Activated CD8-positive, alpha-beta T cell treated with anti-CD3 and anti-CD28 coated beads, Interleukin-2, amount 10 ng/mL, durations not matched to agents 7 days and 5 days (primary cell): Measurements from ENCODE around the gene MAGEB3. TPM values are rescaled to one million over a fixed set of nuclear protein-coding genes. Genes with fewer than 3 reads are reported as not detected.

Source experiments
- ATAC-seq: fragments of 150-1000 bp; cut with Tn5 transposase; one replicate; pipeline ENCODE4 v1.10.0; 2021; ENCODE audit warnings: moderate library complexity
- CTCF ChIA-PET: fragments of 350-600 bp; sonication (Branson Sonifier 250); formaldehyde crosslinking; loops from one replicate; lab custom pipeline; 2021; ENCODE audit warnings: antibody characterized with exemption; lab: Charles Lee
- POLR2A ChIA-PET: fragments of 350-600 bp; sonication (Branson Sonifier 250); formaldehyde crosslinking; loops from one replicate; lab custom pipeline; 2021; ENCODE audit warnings: antibody characterized with exemption; lab: Charles Lee
- DNase-seq: peaks from one replicate; pipeline ENCODE4 v3.0.0-alpha.2; 2020
- H3K27ac Mint-ChIP-seq: one replicate; pipeline ENCODE4 v1.8.0; 2021; ENCODE audit warnings: mild to moderate bottlenecking, mixed read lengths
- H3K27me3 Mint-ChIP-seq: one replicate; pipeline ENCODE4 v1.8.0; 2021; ENCODE audit warnings: low read depth, mixed read lengths
- H3K36me3 Mint-ChIP-seq: one replicate; pipeline ENCODE4 v1.8.0; 2021; ENCODE audit warnings: low read depth, mixed read lengths
- H3K4me1 Mint-ChIP-seq: one replicate; pipeline ENCODE4 v1.8.0; 2021; ENCODE audit warnings: low read depth, mixed read lengths
- H3K4me3 Mint-ChIP-seq: one replicate; pipeline ENCODE4 v1.8.0; 2021; ENCODE audit warnings: mild to moderate bottlenecking, mixed read lengths
- H3K9me3 Mint-ChIP-seq: one replicate; pipeline ENCODE4 v1.8.0; 2022; ENCODE audit warnings: mixed read lengths; ENCODE audit not compliant: insufficient read depth
- total RNA-seq, 2 experiments: library from RNA; stranded (reverse); gene quantifications; one replicate each; pipeline ENCODE4 v1.2.3, GENCODE V29; 2021

Gene MAGEB3
- total RNA-seq, 2 experiments from 2014 or later, result not detected

- DNase-seq (no peak), ATAC-seq (no peak)
- H3K27me3 Mint-ChIP-seq, result no peaks in the 10 kb centered on the region
- H3K27ac Mint-ChIP-seq, result no peak within 1 kb of the TSS
- H3K9me3 Mint-ChIP-seq, result no peaks in the 10 kb centered on the region
- CTCF ChIA-PET, result no interaction called here
- no peak within 1 kb of the TSS for H3K4me3 Mint-ChIP-seq
- no peaks in the 10 kb centered on the region for H3K4me1 Mint-ChIP-seq
- POLR2A ChIA-PET, result no interaction called here
- H3K36me3 Mint-ChIP-seq, result no peaks in the 10 kb centered on the region
Measured at GRCh38 chrX:30241724-30242415, 11.4 kb downstream of the MAGEB3 start, which contains the start of gene MAGEB4. MAGEB4 (plus strand) TSS chrX:30242000; CDS start chrX:30242136, 136 bp downstream.

- CTCF ChIA-PET, result no interaction called here
- H3K27me3 Mint-ChIP-seq, result no peaks in the 10 kb centered on the region
- no peaks in the 10 kb centered on the region for H3K9me3 Mint-ChIP-seq
- no peak within 1 kb of the TSS for H3K4me3 Mint-ChIP-seq
- ATAC-seq, result no peak
- POLR2A ChIA-PET, result no interaction called here
- H3K4me1 Mint-ChIP-seq, result no peaks in the 10 kb centered on the region
- no peaks in the 10 kb centered on the region for H3K36me3 Mint-ChIP-seq
- no peak within 1 kb of the TSS for H3K27ac Mint-ChIP-seq
- no peak for DNase-seq
Measured at GRCh38 chrX:30246769-30247489, 16.5 kb downstream of the MAGEB3 start, which contains the start of gene MAGEB1. MAGEB1 (plus strand) TSS chrX:30247146; CDS start chrX:30250494, 3,348 bp downstream.

DNA sequence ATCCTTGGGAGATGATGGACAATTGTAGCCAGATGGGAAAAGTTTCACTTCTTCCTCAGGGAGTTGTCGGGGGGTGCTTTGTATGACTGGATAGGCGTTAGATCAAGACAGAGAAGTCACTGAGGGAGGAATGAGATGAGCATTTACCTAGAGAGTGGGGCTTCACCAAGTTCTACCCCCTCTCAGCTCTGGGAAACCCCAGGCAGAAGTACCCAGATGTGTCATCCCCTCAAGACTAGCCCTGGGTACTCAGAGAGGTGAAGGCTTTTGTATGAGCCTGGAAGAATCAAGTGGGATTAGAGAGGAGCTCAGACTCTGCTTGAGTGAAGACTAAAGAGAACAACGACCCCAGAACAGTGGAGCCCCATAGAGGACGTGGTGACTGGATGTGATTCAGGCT lies 18.4 kb downstream of the MAGEB3 start:
- DNase-seq (no peak), ATAC-seq (no peak)
- no peaks in the 10 kb centered on the region for H3K4me1 Mint-ChIP-seq
- POLR2A ChIA-PET, result no interaction called here
- no peak overlapping the region for H3K4me3 Mint-ChIP-seq
- no peaks in the 10 kb centered on the region for H3K9me3 Mint-ChIP-seq
- no peaks in the 10 kb centered on the region for H3K27me3 Mint-ChIP-seq
- no peak overlapping the region for H3K27ac Mint-ChIP-seq
- CTCF ChIA-PET, result no interaction called here
- H3K36me3 Mint-ChIP-seq, result no peaks in the 10 kb centered on the region

DNA sequence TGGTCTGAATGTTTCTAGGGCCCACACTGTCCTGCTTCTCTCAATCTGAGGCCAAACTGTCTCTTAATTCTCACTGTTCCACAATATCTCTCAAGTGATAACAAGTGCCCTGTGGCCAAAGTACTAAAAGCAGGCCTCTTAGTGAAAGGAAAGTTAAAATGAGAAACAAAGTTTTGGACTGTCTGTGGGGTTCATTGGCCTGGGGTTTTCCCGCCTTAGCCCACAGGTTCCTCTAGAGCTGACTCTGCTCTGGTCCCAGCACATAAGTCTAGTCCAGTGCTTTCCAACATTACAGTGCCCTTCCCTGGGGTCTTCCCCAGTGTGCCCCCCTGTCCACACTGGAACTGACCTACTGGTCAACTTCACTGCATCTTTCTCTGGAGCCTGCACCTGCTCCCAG lies 22.8 kb downstream of the MAGEB3 start:
- no peak overlapping the region for H3K4me3 Mint-ChIP-seq
- H3K36me3 Mint-ChIP-seq, result no peaks in the 10 kb centered on the region
- ChIA-PET POLR2A (no interaction called here), CTCF (no interaction called here)
- no peaks in the 10 kb centered on the region for H3K27me3 Mint-ChIP-seq
- no peaks in the 10 kb centered on the region for H3K4me1 Mint-ChIP-seq
- no peaks in the 10 kb centered on the region for H3K9me3 Mint-ChIP-seq
- DNase-seq (no peak), ATAC-seq (no peak)
- H3K27ac Mint-ChIP-seq, result no peak overlapping the region

DNA sequence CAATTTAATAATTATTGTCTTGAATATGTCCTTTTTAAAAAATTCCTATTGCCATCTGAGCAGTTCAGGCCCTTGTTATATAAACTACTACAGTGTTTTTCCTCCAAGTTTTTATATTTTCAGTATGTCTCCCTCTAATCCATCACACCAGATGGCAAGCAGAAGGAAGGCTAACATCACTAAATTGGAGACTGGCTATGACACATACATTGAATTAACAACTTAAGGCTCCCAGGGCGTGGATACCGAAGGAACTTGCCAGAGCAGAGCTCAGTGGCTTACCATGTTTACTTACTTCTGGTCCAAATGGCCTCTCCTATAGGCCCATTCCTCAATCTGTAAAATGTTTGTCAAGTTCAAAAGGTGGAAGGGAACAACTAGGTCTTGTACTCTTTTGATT lies 29.5 kb downstream of the MAGEB3 start:
- H3K4me3 Mint-ChIP-seq, result no peak overlapping the region
- ATAC-seq (no peak), DNase-seq (no peak)
- no peaks in the 10 kb centered on the region for H3K9me3 Mint-ChIP-seq
- ChIA-PET POLR2A (no interaction called here), CTCF (no interaction called here)
- H3K27ac Mint-ChIP-seq, result no peak overlapping the region
- H3K4me1 Mint-ChIP-seq, result no peaks in the 10 kb centered on the region
- no peaks in the 10 kb centered on the region for H3K36me3 Mint-ChIP-seq
- no peaks in the 10 kb centered on the region for H3K27me3 Mint-ChIP-seq

GRCh38 chrX:30261012-30261411 lies 30.6 kb downstream of the MAGEB3 start:
- Mint-ChIP-seq H3K27me3 (no peaks in the 10 kb centered on the region), H3K36me3 (no peaks in the 10 kb centered on the region), H3K4me1 (no peaks in the 10 kb centered on the region), H3K27ac (no peak overlapping the region), H3K9me3 (no peaks in the 10 kb centered on the region), H3K4me3 (no peak overlapping the region)
- DNase-seq, result no peak
- CTCF ChIA-PET, result no interaction called here
- POLR2A ChIA-PET, result no interaction called here
- ATAC-seq, result no peak

GRCh38 chrX:30262763-30263162 lies 32.3 kb downstream of the MAGEB3 start:
- Mint-ChIP-seq H3K9me3 (no peaks in the 10 kb centered on the region), H3K36me3 (no peaks in the 10 kb centered on the region), H3K27ac (no peak overlapping the region), H3K27me3 (no peaks in the 10 kb centered on the region), H3K4me3 (no peak overlapping the region), H3K4me1 (no peaks in the 10 kb centered on the region)
- ATAC-seq, result no peak
- DNase-seq, result no peak
- POLR2A ChIA-PET, result no interaction called here
- CTCF ChIA-PET, result no interaction called here

DNA sequence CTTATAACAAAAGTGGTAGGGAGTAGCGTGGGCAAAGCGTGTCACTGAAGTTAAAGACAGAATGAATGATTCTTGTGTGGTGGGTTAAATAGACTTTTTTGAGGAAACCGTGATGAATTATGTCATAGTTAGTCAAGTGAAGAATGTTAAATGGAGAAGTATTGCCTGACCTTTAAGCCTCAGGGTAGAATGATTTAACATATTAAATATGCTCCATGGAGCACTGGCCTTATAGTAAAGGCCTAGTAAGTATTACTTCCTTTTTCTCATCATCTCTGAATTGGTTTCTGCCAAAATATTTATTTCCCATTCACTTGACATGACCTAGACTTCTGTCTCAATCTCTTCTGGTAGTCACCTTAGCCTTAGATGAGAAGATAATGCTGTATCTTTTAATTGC lies 40.2 kb downstream of the MAGEB3 start:
- Mint-ChIP-seq H3K27me3 (no peaks in the 10 kb centered on the region), H3K36me3 (no peaks in the 10 kb centered on the region), H3K27ac (no peak overlapping the region), H3K9me3 (no peaks in the 10 kb centered on the region), H3K4me3 (no peak overlapping the region), H3K4me1 (no peaks in the 10 kb centered on the region)
- POLR2A ChIA-PET, result no interaction called here
- no peak for ATAC-seq
- CTCF ChIA-PET, result no interaction called here
- no peak for DNase-seq

DNA sequence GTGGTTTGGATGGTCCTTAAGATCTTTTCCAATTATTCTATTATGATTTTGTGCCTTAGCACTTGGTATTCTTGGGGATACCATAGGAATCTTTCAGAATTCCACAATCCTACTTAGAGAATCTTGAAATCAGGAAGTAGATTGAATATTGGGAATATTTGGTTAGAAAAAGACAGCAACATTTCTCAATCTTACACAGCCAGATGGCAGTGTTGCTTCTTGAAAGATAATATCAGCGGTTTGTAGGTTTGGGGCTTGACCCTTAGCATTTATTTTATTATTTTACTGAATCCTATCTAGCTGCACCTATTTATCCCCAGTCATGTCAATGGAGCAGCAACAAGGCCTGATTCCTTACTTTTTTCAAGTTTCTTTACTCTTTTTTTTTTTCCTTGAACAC lies 45.0 kb downstream of the MAGEB3 start:
- H3K9me3 Mint-ChIP-seq, result no peaks in the 10 kb centered on the region
- DNase-seq (no peak), ATAC-seq (no peak)
- H3K27me3 Mint-ChIP-seq, result no peaks in the 10 kb centered on the region
- no peak overlapping the region for H3K4me3 Mint-ChIP-seq
- H3K36me3 Mint-ChIP-seq, result no peaks in the 10 kb centered on the region
- no peaks in the 10 kb centered on the region for H3K4me1 Mint-ChIP-seq
- ChIA-PET CTCF (no interaction called here), POLR2A (no interaction called here)
- no peak overlapping the region for H3K27ac Mint-ChIP-seq

DNA sequence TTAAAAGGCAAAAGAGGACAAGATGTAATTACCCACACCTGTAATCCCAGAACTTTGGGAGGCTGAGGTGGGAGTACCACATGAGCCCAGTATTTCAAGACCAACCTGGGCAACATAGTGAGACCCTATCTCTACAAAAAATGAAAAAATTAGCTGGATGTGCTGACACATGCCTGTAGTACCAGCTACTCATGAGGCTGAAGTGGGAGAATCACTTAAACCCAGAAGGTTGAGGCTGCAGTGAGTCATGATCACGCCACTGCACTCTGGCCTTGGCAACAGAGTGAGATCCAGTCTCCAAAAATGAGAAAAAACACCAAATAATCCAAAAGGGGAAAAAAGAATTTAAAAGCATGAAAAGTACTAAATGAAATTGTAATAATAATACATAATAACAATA lies 47.9 kb downstream of the MAGEB3 start:
- no peaks in the 10 kb centered on the region for H3K9me3 Mint-ChIP-seq
- no peaks in the 10 kb centered on the region for H3K27me3 Mint-ChIP-seq
- no peak overlapping the region for H3K4me3 Mint-ChIP-seq
- ATAC-seq, result no peak
- H3K27ac Mint-ChIP-seq, result no peak overlapping the region
- CTCF ChIA-PET, result no interaction called here
- H3K36me3 Mint-ChIP-seq, result no peaks in the 10 kb centered on the region
- no peaks in the 10 kb centered on the region for H3K4me1 Mint-ChIP-seq
- DNase-seq, result no peak
- POLR2A ChIA-PET, result no interaction called here

DNA sequence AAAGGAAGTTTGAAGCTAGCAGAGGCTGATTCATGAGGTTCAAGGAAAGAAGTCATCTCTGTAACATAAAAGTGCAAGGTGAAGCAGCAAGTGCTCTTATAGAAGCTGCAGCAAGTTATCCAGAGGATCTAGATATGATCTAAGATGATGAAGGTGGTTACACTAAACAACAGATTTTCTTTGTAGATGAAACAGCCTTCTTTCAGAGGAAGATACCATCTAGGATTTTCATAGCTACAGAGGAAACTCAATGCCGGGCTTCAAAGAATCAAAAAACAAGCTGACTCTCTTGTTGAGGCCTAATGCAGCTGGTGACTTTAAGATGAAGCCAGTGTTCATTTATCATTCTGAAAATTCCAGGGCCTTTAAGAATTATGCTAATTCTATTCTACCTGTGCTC lies 50.0 kb downstream of the MAGEB3 start:
- ATAC-seq, result no peak

DNA sequence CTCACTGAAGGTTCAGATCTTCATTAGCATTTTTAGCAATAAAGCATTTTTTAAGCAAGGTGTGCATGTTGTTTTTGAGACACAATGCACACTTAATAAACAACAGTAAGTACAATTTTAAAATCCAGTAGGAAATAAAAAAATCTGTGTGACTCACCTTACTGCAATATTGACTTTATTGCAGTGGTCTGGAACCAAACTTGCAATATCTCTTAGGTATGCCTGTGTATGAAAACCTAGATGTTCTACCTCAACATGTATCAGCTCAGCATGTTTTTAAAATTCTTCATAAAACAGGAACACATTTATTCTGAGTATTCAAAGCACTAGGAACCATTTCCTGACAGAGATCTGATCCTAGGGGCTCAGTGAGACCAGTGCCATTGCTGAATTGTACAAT lies 52.1 kb downstream of the MAGEB3 start:
- no peak for DNase-seq
- no peak for ATAC-seq
- H3K27me3 Mint-ChIP-seq, result no peaks in the 10 kb centered on the region
- ChIA-PET CTCF (no interaction called here), POLR2A (no interaction called here)
- H3K4me3 Mint-ChIP-seq, result no peak overlapping the region
- H3K27ac Mint-ChIP-seq, result no peak overlapping the region
- no peaks in the 10 kb centered on the region for H3K4me1 Mint-ChIP-seq
- H3K9me3 Mint-ChIP-seq, result no peaks in the 10 kb centered on the region
- no peaks in the 10 kb centered on the region for H3K36me3 Mint-ChIP-seq

More for the DNA sequence above, 50.0 kb downstream of the MAGEB3 start:
- no peak overlapping the region for H3K4me3 Mint-ChIP-seq
- no peak overlapping the region for H3K27ac Mint-ChIP-seq
- no peaks in the 10 kb centered on the region for H3K9me3 Mint-ChIP-seq
- H3K27me3 Mint-ChIP-seq, result no peaks in the 10 kb centered on the region
- ChIA-PET POLR2A (no interaction called here), CTCF (no interaction called here)
- no peaks in the 10 kb centered on the region for H3K4me1 Mint-ChIP-seq
- H3K36me3 Mint-ChIP-seq, result no peaks in the 10 kb centered on the region
- DNase-seq, result no peak
